ENCODE data around the gene CYP19A1. TPM values are rescaled to one million over a fixed set of nuclear protein-coding genes. Genes with fewer than 3 reads are reported as not detected.

CYP19A1 gene
- total and polyA plus RNA-seq, 9 of the 15 experiments (the other 6 are each of a cell fraction or from before 2014, with no cell fraction given): 0.16 to 0.63 (median 0.47) TPM; not detected in 3

DNA sequence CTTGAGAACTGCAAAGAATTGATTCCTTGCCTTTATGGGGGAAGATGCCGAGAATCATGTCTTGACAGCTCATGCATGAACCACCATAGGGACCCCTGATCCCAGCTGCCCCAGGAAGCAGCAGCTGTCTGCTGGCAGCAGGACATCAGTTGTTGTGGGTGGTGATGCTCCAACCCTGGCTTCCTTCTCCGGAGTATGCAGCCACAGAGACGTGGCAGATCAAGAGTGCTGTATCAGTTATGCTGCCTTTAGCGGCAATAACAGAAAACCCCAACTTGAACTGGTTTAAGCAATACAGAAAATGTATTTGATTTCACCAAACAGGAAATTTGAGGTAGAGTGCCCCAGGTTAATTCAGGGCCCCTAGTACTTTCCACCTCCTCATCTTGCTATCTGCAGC lies 151.5 kb downstream of the CYP19A1 start:
- no peaks in the 10 kb centered on the region for H3K27me3 ChIP-seq (ENCODE audit: control insufficient read depth in 2 of 2, insufficient read depth in 2 of 2, low read length in 2 of 2)
- BruUV-seq (replicated peaks): no TSS peak
- no peak overlapping the region for H3K9ac ChIP-seq (ENCODE audit: insufficient read depth in 1 of 2, low read depth in 2 of 2, low read length in 2 of 2)
- no peaks in the 10 kb centered on the region for H3K9me3 ChIP-seq (replicated peaks; ENCODE audit: control insufficient read depth, insufficient read depth, low read depth, low read length)
- H3K9me1 ChIP-seq (ENCODE audit: control insufficient read depth, insufficient read depth, low read length): no peaks in the 10 kb centered on the region
- DNase-seq (ENCODE audit: extremely low read depth in 1 of 4, low spot score in 3 of 4): no peak
- in situ Hi-C loops (cut with MboI): no loop called here
- ATAC-seq: no peak
- H2AFZ ChIP-seq (ENCODE audit: low read depth, low read length): no peak overlapping the region
- no peak for FAIRE-seq
- H3K4me3 ChIP-seq: no peak overlapping the region
- POLR2A ChIA-PET: interaction anchor here (0.7 to 1.6 kb wide), 2 partner anchors 13 to 410 kb away, joined by 3 to 6 read pairs; no protein-coding TSS in a partner anchor
- CTCF ChIA-PET (ENCODE audit: low intra/inter-chr PET ratio): no interaction called here
- WGBS (ENCODE audit: insufficient coverage, low coverage, missing lambda C conversion rate): 74% methylated on average over 4 of the region's 4 CpGs
- no peaks in the 10 kb centered on the region for H4K20me1 ChIP-seq (replicated peaks; ENCODE audit: control insufficient read depth, insufficient read depth, low read length)
- H3K4me2 ChIP-seq (ENCODE audit: insufficient read depth, low read length): no peak overlapping the region
- H3K27ac ChIP-seq (ENCODE audit: extremely low read depth, low read depth, low read length): no peak overlapping the region
- no peaks in the 10 kb centered on the region for H3K36me3 ChIP-seq (ENCODE audit: control insufficient read depth, insufficient read depth, low read length)
- peaks cover 2 to 34% of the 10 kb centered on the region in 2 experiments; a peak in 4 of 5 replicates for H3K4me1 ChIP-seq (replicated peaks in 1 of 2; ENCODE audit: control insufficient read depth in 2 of 2, insufficient read depth in 2 of 2, low read length in 2 of 2)
- H3K79me2 ChIP-seq (ENCODE audit: control insufficient read depth, insufficient read depth, low read length): no peaks in the 10 kb centered on the region
- intact Hi-C loops (cut with micrococcal nuclease): no loop called here
- TF ChIP-seq ZNF586 (CRISPR knock-in tag; conservative IDR thresholded peaks at IDR 0.05) (no peak), ZNF764 (CRISPR knock-in tag; IDR thresholded peaks at IDR 0.05; ENCODE audit: low read depth) (no peak), CEBPB (tag; IDR thresholded peaks at IDR 0.05) (no peak), NRF1 (conservative IDR thresholded peaks at IDR 0.05 in 1 of 2, IDR thresholded peaks at IDR 0.05 in 1 of 2) (no peak), ZNF644 (tag; IDR thresholded peaks at IDR 0.05; ENCODE audit: low read depth) (no peak), ZNF175 (CRISPR knock-in tag; IDR thresholded peaks at IDR 0.05; ENCODE audit: low read depth) (no peak), MCM7 (IDR thresholded peaks at IDR 0.05) (no peak), HDAC1 (IDR thresholded peaks at IDR 0.05) (no peak), ELF2 (CRISPR knock-in tag; IDR thresholded peaks at IDR 0.05) (no peak), STAT5B (CRISPR knock-in tag; IDR thresholded peaks at IDR 0.05) (no peak)
- TF ChIP-seq, protein P1, sequence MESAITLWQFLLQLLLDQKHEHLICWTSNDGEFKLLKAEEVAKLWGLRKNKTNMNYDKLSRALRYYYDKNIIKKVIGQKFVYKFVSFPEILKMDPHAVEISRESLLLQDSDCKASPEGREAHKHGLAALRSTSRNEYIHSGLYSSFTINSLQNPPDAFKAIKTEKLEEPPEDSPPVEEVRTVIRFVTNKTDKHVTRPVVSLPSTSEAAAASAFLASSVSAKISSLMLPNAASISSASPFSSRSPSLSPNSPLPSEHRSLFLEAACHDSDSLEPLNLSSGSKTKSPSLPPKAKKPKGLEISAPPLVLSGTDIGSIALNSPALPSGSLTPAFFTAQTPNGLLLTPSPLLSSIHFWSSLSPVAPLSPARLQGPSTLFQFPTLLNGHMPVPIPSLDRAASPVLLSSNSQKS (CRISPR knock-in tag; IDR thresholded peaks at IDR 0.05): no peak
- TF ChIP-seq, protein P2, sequence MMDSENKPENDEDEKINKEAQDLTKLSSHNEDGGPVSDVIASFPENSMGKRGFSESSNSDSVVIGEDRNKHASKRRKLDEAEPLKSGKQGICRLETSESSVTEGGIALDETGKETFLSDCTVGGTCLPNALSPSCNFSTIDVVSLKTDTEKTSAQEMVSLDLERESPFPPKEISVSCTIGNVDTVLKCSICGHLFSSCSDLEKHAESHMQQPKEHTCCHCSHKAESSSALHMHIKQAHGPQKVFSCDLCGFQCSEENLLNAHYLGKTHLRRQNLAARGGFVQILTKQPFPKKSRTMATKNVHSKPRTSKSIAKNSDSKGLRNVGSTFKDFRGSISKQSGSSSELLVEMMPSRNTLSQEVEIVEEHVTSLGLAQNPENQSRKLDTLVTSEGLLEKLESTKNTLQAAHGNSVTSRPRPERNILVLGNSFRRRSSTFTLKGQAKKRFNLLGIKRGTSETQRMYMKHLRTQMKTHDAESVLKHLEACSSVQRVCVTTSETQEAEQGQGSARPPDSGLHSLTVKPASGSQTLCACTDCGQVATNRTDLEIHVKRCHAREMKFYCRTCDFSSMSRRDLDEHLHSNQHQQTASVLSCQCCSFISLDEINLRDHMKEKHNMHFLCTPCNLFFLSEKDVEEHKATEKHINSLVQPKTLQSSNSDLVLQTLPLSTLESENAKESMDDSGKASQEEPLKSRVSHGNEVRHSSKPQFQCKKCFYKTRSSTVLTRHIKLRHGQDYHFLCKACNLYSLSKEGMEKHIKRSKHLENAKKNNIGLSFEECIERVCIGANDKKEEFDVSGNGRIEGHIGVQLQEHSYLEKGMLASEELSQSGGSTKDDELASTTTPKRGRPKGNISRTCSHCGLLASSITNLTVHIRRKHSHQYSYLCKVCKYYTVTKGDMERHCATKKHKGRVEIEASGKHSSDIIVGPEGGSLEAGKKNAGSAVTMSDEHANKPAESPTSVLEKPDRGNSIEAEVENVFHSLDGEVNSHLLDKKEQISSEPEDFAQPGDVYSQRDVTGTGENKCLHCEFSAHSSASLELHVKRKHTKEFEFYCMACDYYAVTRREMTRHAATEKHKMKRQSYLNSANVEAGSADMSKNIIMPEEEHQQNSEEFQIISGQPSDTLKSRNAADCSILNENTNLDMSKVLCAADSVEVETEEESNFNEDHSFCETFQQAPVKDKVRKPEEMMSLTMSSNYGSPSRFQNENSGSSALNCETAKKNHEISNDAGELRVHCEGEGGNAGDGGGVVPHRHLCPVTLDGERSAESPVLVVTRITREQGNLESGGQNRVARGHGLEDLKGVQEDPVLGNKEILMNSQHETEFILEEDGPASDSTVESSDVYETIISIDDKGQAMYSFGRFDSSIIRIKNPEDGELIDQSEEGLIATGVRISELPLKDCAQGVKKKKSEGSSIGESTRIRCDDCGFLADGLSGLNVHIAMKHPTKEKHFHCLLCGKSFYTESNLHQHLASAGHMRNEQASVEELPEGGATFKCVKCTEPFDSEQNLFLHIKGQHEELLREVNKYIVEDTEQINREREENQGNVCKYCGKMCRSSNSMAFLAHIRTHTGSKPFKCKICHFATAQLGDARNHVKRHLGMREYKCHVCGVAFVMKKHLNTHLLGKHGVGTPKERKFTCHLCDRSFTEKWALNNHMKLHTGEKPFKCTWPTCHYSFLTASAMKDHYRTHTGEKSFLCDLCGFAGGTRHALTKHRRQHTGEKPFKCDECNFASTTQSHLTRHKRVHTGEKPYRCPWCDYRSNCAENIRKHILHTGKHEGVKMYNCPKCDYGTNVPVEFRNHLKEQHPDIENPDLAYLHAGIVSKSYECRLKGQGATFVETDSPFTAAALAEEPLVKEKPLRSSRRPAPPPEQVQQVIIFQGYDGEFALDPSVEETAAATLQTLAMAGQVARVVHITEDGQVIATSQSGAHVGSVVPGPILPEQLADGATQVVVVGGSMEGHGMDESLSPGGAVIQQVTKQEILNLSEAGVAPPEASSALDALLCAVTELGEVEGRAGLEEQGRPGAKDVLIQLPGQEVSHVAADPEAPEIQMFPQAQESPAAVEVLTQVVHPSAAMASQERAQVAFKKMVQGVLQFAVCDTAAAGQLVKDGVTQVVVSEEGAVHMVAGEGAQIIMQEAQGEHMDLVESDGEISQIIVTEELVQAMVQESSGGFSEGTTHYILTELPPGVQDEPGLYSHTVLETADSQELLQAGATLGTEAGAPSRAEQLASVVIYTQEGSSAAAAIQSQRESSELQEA (IDR thresholded peaks at IDR 0.05; ENCODE audit: low read depth): no peak

Measured in K562 (cell line).